ENCODE data around the gene RUFY1. TPM values are rescaled to one million over a fixed set of nuclear protein-coding genes. Genes with fewer than 3 reads are reported as not detected.

Gene RUFY1
- total and polyA plus RNA-seq, 2 of the 13 experiments (the other 11 are each of a cell fraction or from before 2014, with no cell fraction given) = 19.9 to 31.9 TPM

- TF ChIP-seq SNAPC4 (CRISPR knock-in tag; IDR thresholded peaks at IDR 0.05) = peak; percentile 49; the same call in 1 of the 2 replicates
- no peak for TF ChIP-seq IRF9 (CRISPR knock-in tag; IDR thresholded peaks at IDR 0.05; ENCODE audit: borderline replicate concordance)
- TF ChIP-seq KLF12 (CRISPR knock-in tag; IDR thresholded peaks at IDR 0.05; ENCODE audit: borderline replicate concordance) = no peak; the same call in 1 of the 2 replicates
- no peak for TF ChIP-seq NPAS2 (CRISPR knock-in tag; IDR thresholded peaks at IDR 0.05; ENCODE audit: borderline replicate concordance)
- TF ChIP-seq ZNF329 (CRISPR knock-in tag; IDR thresholded peaks at IDR 0.05; ENCODE audit: low read depth) = no peak
- peak; percentile 97 for TF ChIP-seq HNF1B (CRISPR knock-in tag; IDR thresholded peaks at IDR 0.05)
- no peak for TF ChIP-seq GTF3A (CRISPR knock-in tag; conservative IDR thresholded peaks at IDR 0.05)
- TF ChIP-seq ZFP36L2 (CRISPR knock-in tag; IDR thresholded peaks at IDR 0.05) = no peak
- TF ChIP-seq ZNF12 (CRISPR knock-in tag; IDR thresholded peaks at IDR 0.05) = no peak
- no peak for TF ChIP-seq TOPORS (CRISPR knock-in tag; IDR thresholded peaks at IDR 0.05)
- no peak for TF ChIP-seq NCOA5 (CRISPR knock-in tag; IDR thresholded peaks at IDR 0.05)
- peak; percentile 98 for TF ChIP-seq ZBTB26 (CRISPR knock-in tag; IDR thresholded peaks at IDR 0.05; ENCODE audit: borderline replicate concordance)
- TF ChIP-seq GATAD2A (CRISPR knock-in tag; IDR thresholded peaks at IDR 0.05) = peak; percentile 63; the same call in 1 of the 2 replicates
- TF ChIP-seq ZNF530 (CRISPR knock-in tag; IDR thresholded peaks at IDR 0.05; ENCODE audit: low read depth) = no peak
- TF ChIP-seq ZNF335 (CRISPR knock-in tag; IDR thresholded peaks at IDR 0.05) = no peak
- no peak for TF ChIP-seq ZBTB42 (CRISPR knock-in tag; IDR thresholded peaks at IDR 0.05)
- no peak for TF ChIP-seq SMARCE1 (IDR thresholded peaks at IDR 0.05; ENCODE audit: borderline replicate concordance)
- TF ChIP-seq PRPF4 (IDR thresholded peaks at IDR 0.05; ENCODE audit: low read depth, low read length, poor library complexity, severe bottlenecking) = no peak
- TF ChIP-seq ZBTB2 (CRISPR knock-in tag; IDR thresholded peaks at IDR 0.05; ENCODE audit: low read depth) = no peak
Measured at GRCh38 chr5:179504600-179505396, 45.6 kb upstream of the RUFY1 start (continued).
